Measurements from ENCODE around the gene ADAMTS2.

The ADAMTS2 gene

DNA sequence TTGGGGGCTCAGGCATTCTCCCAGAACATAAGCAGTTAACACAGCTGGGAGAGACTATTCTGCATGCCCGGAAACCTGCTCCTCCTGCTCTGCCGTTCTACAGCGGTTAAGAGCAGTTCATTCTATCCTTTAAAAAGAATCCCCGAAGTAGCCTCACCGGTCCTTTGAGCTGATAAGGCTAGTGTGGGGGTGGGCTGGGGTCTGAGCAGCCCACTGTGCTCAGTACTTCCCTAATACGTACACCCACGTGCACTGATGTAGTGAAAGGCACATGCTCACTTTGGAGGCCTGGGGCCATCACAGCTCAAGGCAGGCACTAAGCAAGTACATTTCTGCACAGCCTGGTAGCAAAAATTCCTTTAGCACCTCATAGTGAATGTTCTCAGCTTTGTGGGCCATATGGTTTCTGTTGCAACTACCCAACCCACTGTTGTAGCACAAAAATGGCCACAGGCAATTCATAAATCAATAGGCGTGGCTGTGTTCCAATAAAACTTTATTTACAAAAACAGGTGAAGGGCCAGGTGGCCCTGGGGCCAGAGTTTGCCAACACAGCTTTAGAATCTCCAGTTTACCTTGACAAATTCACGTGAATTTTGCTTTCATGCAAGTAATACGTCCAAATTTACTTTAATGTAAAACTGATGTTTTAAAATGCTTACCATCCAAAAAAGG is 148.7 kb downstream of the ADAMTS2 start:
- H3K27me3 ChIP-seq (ENCODE audit: control insufficient read depth, insufficient read depth, low read length), result no peaks in the 10 kb centered on the region
- H3K27ac ChIP-seq (ENCODE audit: low read length), result no peak overlapping the region
- no peaks in the 10 kb centered on the region for H3K9me3 ChIP-seq (ENCODE audit: control insufficient read depth, low read depth, low read length)
- no peak overlapping the region for H3K9ac ChIP-seq (ENCODE audit: low read length)
- no peaks in the 10 kb centered on the region for H3K4me1 ChIP-seq (ENCODE audit: control insufficient read depth, low read depth, low read length)
- no peaks in the 10 kb centered on the region for H3K36me3 ChIP-seq (ENCODE audit: control insufficient read depth, low read depth, low read length)
- H3K4me3 ChIP-seq (ENCODE audit: low read length), result no peak overlapping the region

DNA sequence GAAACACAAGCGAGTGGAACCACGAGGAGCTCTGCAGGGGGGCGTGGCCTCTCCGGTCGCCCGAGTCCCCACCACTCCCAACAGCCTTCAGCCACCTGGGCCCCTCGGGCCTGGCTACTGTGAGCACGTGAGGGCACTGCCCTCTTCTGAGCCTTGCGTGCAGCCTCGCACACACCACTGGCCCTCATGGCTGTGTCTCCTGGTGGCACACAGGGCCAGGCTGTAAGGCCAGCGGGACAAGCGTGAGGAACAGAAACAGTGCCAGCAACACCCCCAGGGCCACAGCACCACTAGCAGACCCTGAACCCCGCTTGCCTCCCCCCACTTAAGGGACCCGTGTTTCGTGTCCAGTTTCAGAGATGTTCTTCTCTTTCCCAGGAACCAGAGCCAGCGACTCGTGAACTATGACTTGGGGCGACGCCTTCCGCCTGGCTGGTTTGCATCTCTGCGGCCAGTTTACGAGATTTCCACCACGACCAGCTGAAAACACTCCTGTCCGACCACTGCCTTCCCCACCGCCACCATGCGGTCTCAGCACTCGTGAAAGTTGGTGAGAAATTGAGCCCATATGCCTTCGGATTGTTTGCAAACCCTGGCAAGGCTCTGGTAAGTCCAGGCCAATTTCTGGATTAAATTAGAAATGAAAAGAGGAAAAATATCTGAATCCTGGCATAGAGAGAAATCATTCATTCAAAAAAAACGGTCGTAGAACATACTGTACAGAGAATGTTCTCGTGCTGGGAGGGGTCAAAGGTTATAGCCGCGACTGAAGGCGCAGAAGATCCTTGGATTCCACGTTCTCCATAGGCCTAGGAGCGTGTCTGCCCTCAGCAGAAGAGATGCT is 149.5 kb downstream of the ADAMTS2 start:
- Histone ChIP-seq H3K36me3 (ENCODE audit: control insufficient read depth, low read depth, low read length) (no peaks in the 10 kb centered on the region), H3K9ac (ENCODE audit: low read length) (no peak overlapping the region), H3K27ac (ENCODE audit: low read length) (no peak overlapping the region), H3K27me3 (ENCODE audit: control insufficient read depth, insufficient read depth, low read length) (no peaks in the 10 kb centered on the region), H3K9me3 (ENCODE audit: control insufficient read depth, low read depth, low read length) (no peaks in the 10 kb centered on the region), H3K4me3 (ENCODE audit: low read length) (no peak overlapping the region), H3K4me1 (ENCODE audit: control insufficient read depth, low read depth, low read length) (no peaks in the 10 kb centered on the region)

DNA sequence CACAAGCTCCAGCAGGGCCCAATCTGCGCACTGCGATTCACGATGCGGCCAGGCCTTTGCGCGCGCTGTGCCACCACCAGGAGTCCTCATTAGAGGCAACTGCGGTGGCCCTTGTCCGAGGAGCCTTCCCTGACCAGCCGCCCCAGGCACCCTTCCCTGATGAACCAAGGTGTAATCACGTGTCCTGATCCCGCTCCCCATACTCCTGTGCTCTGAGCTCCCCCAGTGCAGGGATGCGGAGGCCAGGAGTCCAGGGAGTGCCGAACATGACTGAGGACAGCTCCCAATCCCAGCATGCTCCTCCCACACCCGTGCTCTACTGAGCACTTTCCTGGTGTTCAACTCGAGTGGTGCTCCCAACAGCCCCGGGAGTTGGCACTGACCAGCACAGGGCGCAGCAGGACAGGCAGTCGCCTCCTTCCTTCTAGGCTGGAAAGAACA is 150.3 kb downstream of the ADAMTS2 start:
- Histone ChIP-seq H3K9ac (ENCODE audit: low read length) (no peak overlapping the region), H3K27me3 (ENCODE audit: control insufficient read depth, insufficient read depth, low read length) (no peaks in the 10 kb centered on the region), H3K4me3 (ENCODE audit: low read length) (no peak overlapping the region), H3K27ac (ENCODE audit: low read length) (no peak overlapping the region), H3K36me3 (ENCODE audit: control insufficient read depth, low read depth, low read length) (no peaks in the 10 kb centered on the region), H3K4me1 (ENCODE audit: control insufficient read depth, low read depth, low read length) (no peaks in the 10 kb centered on the region), H3K9me3 (ENCODE audit: control insufficient read depth, low read depth, low read length) (no peaks in the 10 kb centered on the region)

DNA sequence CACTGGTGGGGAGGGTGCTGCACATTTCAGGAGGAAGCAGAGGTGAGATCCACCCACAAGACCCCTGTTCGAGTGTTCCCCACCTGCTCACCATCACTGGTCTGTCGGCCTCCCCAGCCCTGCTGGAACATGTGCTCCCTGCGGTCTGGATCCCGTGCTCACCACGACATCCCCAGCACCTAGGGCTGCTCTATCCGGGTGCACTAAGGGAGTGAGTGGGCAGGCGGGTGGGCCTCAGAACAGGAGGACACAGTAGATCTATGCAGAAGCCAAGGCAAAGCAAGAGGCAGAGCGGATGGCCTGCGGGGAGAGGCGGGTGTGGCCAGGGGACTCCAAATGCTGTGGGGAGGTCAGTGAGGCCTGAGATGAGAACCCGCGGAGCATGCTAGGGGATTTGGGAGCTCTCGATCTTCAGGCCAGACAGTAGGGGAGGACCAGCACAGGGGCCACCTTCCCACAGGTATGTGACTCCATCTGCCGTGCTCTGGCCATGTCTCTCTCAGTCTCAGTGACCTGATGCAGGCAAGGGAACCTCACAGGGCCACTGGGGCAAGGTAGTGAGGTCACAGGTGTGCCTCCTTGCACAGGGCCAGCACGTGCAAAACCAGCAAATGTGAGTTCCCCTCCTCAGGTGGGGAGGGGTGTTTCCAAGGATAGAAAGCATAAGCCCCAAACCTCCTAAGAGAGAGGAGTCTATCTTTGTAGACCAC is 150.9 kb downstream of the ADAMTS2 start:
- no peaks in the 10 kb centered on the region for H3K4me1 ChIP-seq (ENCODE audit: control insufficient read depth, low read depth, low read length)
- H3K9me3 ChIP-seq (ENCODE audit: control insufficient read depth, low read depth, low read length), result no peaks in the 10 kb centered on the region
- no peak overlapping the region for H3K27ac ChIP-seq (ENCODE audit: low read length)
- H3K9ac ChIP-seq (ENCODE audit: low read length), result no peak overlapping the region
- H3K36me3 ChIP-seq (ENCODE audit: control insufficient read depth, low read depth, low read length), result no peaks in the 10 kb centered on the region
- no peaks in the 10 kb centered on the region for H3K27me3 ChIP-seq (ENCODE audit: control insufficient read depth, insufficient read depth, low read length)
- no peak overlapping the region for H3K4me3 ChIP-seq (ENCODE audit: low read length)

DNA sequence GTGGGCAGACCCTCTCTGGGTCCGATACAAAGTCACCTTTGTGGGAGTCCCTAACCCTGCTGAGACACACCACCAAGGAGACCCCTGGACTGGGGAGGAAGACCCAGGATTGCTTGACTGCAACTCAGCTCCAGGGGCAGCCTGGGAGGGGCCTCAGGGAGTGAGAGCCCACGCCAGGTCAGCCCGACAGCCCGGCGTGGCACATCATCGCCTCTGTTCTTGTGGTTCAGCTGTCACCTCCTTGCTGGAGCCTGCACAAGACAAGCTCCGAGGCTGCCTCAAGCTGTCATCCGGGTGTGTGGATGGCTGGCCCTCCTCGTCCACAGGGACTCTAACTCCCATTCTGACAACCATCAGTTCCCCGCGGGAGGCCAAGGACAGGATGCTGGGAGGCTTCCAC is 151.5 kb downstream of the ADAMTS2 start:
- Histone ChIP-seq H3K4me1 (ENCODE audit: control insufficient read depth, low read depth, low read length) (peaks cover under 1% of the 10 kb centered on the region), H3K27ac (ENCODE audit: low read length) (no peak overlapping the region), H3K36me3 (ENCODE audit: control insufficient read depth, low read depth, low read length) (no peaks in the 10 kb centered on the region), H3K9ac (ENCODE audit: low read length) (no peak overlapping the region), H3K27me3 (ENCODE audit: control insufficient read depth, insufficient read depth, low read length) (no peaks in the 10 kb centered on the region), H3K9me3 (ENCODE audit: control insufficient read depth, low read depth, low read length) (no peaks in the 10 kb centered on the region), H3K4me3 (ENCODE audit: low read length) (no peak overlapping the region)

DNA sequence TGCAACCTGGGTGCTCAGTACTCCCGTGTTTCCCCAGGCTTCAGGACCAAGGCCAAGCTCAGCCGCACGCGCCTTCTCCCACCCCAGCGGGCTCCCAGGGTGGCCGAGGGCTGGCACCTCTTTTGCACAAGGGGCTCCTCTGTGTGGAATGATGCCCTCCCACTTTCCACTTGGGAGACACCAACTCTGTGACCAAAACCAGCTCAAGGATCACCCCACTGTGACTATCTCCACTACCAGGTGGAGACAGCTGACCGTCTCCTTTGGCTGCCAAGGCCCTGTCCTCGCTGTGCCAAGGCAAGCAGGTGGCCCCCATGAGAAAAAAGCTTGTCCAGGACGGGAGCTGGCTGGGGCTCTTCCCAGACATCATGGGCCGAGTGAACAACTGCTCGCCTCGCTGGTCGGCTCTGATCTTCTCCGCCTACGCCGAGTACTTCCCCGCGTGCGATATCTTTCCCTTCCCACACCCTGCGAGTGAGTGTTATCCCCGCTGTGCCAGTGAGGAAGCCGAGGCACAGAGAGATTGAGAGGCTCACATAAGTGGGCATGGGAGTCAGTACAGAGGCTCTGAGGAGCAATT is 152.3 kb downstream of the ADAMTS2 start:
- peaks cover 8% of the 10 kb centered on the region for H3K4me1 ChIP-seq (ENCODE audit: control insufficient read depth, low read depth, low read length)
- no peaks in the 10 kb centered on the region for H3K36me3 ChIP-seq (ENCODE audit: control insufficient read depth, low read depth, low read length)
- H3K9ac ChIP-seq (ENCODE audit: low read length), result no peak overlapping the region
- no peak overlapping the region for H3K27ac ChIP-seq (ENCODE audit: low read length)
- H3K4me3 ChIP-seq (ENCODE audit: low read length), result no peak overlapping the region
- H3K27me3 ChIP-seq (ENCODE audit: control insufficient read depth, insufficient read depth, low read length), result no peaks in the 10 kb centered on the region
- H3K9me3 ChIP-seq (ENCODE audit: control insufficient read depth, low read depth, low read length), result no peaks in the 10 kb centered on the region

DNA sequence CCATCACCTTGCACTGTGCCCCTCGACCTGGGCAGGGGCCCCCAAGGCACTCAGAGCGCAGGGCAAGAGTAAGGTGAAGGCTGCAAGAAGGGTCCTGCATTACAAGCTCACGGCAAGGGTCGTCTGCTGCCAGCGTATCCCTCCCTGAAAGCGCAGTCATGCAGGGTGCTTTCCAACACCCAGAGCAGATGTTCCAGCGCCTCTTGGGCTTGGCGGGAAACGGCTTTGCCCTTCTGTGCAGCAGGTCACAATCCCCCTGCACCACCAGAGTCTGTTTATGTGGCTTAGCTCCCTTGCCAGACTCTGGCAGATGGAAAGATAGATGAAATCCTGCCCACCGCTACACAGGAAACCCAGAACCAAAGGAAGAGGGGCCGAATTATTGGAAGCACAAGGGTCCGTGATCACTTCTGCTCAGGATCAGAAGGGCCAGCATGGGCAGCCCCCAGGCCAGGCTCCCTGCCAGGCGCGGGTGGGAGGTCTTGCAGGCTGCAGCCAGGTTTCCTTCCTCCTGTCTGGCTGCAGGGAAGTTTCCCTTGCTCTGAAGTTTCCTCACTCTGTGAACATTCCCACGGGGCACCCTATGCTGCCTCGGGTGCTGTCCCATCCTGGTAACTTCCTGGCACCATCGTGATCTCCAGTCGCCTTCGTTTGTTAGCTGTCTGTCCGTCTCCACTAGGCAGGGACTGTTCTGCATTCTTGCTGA is 152.9 kb downstream of the ADAMTS2 start:
- H3K36me3 ChIP-seq (ENCODE audit: control insufficient read depth, low read depth, low read length), result no peaks in the 10 kb centered on the region
- no peaks in the 10 kb centered on the region for H3K27me3 ChIP-seq (ENCODE audit: control insufficient read depth, insufficient read depth, low read length)
- H3K4me1 ChIP-seq (ENCODE audit: control insufficient read depth, low read depth, low read length), result peaks cover 14% of the 10 kb centered on the region
- H3K27ac ChIP-seq (ENCODE audit: low read length), result no peak overlapping the region
- no peaks in the 10 kb centered on the region for H3K9me3 ChIP-seq (ENCODE audit: control insufficient read depth, low read depth, low read length)
- H3K9ac ChIP-seq (ENCODE audit: low read length), result no peak overlapping the region
- H3K4me3 ChIP-seq (ENCODE audit: low read length), result no peak overlapping the region

DNA sequence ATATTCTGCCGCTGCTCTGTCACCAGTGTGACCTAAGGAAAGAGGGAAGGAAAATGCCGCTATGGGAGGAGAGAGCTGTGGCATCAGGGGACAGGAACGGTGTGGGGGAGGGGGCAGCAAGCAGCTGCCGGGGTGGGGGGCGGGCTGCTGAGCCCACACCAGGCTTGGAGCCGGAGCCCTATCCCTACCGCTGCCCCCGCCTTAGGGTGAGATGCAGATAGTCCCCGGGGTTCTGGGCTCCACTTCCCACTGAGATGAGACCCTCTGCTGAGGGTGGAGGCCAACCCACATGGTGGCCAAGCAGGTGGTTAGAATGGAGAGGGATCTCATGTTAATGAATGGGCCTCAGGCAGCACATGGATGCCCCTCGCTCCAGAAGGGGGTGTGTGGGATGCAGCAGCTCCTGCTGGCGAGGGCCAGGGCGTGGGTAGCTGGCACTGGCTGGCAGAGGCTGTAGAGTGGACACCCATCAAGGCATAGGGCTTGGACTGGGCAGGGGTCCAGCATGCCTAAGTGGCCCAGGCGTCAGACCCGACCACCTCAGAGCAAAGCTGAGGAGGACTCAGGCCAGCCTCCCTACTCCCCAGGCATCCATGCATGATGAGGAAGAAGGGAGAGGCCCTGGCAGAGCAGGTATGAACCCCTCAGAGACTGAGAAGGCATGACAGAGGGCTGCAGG is 153.6 kb downstream of the ADAMTS2 start:
- H3K4me3 ChIP-seq (ENCODE audit: low read length), result no peak overlapping the region
- no peak overlapping the region for H3K9ac ChIP-seq (ENCODE audit: low read length)
- no peaks in the 10 kb centered on the region for H3K27me3 ChIP-seq (ENCODE audit: control insufficient read depth, insufficient read depth, low read length)
- peaks cover 19% of the 10 kb centered on the region for H3K4me1 ChIP-seq (ENCODE audit: control insufficient read depth, low read depth, low read length)
- no peaks in the 10 kb centered on the region for H3K36me3 ChIP-seq (ENCODE audit: control insufficient read depth, low read depth, low read length)
- no peaks in the 10 kb centered on the region for H3K9me3 ChIP-seq (ENCODE audit: control insufficient read depth, low read depth, low read length)
- H3K27ac ChIP-seq (ENCODE audit: low read length), result no peak overlapping the region

DNA sequence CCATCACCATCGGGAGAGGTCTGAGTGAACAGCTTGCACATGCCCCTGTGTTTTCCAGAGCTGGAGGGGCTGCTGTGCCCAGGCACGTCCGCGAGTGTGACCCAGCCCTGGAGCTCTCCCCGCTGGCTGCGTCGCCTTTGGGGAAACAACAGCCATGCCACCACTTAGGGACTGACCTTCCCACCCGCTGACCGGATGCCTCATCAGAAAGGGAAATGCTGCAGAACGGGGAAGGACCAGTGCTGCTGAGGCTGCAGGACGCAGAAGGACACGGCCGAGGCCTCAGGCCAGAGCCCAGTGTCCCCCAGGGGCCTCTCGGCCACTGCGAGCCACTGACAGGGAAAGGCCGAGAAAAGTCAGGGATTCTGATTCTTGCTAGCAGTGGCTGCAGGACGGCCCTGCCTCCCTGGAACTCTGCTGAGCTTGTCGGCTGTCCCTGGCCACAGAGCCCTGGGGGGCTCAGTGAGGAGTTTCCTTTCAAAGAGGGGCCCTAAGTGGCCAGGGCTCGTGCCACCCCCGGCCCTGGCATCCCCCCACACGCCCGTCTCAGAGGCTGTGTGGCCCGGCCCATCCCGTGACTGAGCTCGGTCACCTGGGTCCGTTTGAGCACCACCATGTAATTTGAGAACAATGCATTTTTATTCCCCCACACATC is 154.3 kb downstream of the ADAMTS2 start:
- H3K27me3 ChIP-seq (ENCODE audit: control insufficient read depth, insufficient read depth, low read length), result no peaks in the 10 kb centered on the region
- H3K4me1 ChIP-seq (ENCODE audit: control insufficient read depth, low read depth, low read length), result peaks cover 19% of the 10 kb centered on the region
- H3K4me3 ChIP-seq (ENCODE audit: low read length), result no peak overlapping the region
- H3K36me3 ChIP-seq (ENCODE audit: control insufficient read depth, low read depth, low read length), result no peaks in the 10 kb centered on the region
- H3K9me3 ChIP-seq (ENCODE audit: control insufficient read depth, low read depth, low read length), result no peaks in the 10 kb centered on the region
- H3K9ac ChIP-seq (ENCODE audit: low read length), result no peak overlapping the region
- H3K27ac ChIP-seq (ENCODE audit: low read length), result no peak overlapping the region

DNA sequence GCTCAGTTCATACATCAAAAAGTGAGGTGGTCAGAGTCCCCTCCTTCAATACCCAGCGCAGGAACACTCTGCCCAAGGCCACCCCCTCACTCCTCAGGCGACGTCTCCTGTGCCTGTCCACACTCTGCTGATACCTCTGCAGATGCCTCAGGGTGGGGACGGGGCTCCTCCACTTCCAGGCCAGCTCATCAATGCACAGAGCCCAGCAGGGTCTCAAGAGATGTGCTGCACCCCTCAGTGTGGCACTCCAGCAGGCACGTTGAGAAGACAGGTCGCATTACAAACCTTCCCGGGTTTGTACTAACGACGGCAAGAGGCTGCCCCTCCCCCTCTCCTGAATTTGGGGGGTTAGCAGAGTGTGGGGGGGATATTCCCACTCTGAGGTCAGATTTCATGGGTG is 156.6 kb downstream of the ADAMTS2 start:
- Histone ChIP-seq H3K4me3 (ENCODE audit: low read length) (no peak overlapping the region), H3K9ac (ENCODE audit: low read length) (no peak overlapping the region), H3K36me3 (ENCODE audit: control insufficient read depth, low read depth, low read length) (no peaks in the 10 kb centered on the region), H3K4me1 (ENCODE audit: control insufficient read depth, low read depth, low read length) (peaks cover 26% of the 10 kb centered on the region), H3K27me3 (ENCODE audit: control insufficient read depth, insufficient read depth, low read length) (no peaks in the 10 kb centered on the region), H3K27ac (ENCODE audit: low read length) (no peak overlapping the region), H3K9me3 (ENCODE audit: control insufficient read depth, low read depth, low read length) (no peaks in the 10 kb centered on the region)

Measured in iPS-18a (cell line).